SU-DHL-6 (cell line): ENCODE data around the gene PLAC1.

Experiments used
- EZH2phosphoT487 ChIP-seq: fragments of 200-600 bp; sonication (generic), shearing (Covaris generic); conservative IDR thresholded peaks from 2 replicates; pipeline ENCODE4 v1.6.1; 2018; ENCODE audit warnings: mild to moderate bottlenecking, antibody characterized with exemption, low read length, moderate library complexity, mixed read lengths
- TF ChIP-seq, protein P1 (sequence below): fragments of 200-600 bp; sonication (generic); IDR thresholded peaks from one replicate; pipeline ENCODE4 v1.5.1; 2017; ENCODE audit warnings: antibody characterized with exemption, mild to moderate bottlenecking, low read length, moderate library complexity; ENCODE audit not compliant: insufficient read depth, poor library complexity, severe bottlenecking

DNA sequence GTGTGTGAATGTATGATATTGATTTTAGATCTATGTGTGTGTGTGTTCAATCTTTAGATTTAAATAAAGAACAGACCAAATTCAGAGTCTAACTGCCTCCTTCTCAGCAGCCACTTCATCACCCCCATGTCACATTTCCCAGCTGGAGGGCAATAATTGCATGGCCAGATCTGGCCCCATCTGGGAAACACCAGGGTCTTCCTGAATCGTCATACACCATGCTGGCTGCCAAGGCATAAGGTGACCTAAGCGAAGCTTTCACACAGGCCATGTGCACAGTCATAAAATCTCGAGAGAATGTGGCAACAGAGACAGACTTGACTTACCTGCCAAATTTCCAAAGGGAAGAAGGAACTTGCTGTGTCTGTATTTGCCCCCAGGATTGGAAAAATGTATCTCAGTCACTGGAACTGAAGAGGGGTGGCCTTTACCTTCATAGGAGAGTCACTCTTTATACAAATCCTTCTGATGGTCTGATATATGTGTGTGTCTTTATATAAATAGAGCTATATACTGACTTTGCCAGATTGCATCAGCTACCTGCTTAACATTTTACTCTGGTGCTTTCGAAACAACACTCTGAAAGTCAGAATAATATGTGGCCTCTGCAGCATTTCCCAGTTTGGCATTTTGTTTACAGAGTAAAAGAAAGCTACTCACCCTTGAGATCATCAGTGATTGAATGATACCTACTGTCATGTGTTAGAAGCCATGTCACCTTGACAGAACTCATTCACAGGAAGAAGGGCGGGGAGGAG lies at the start of gene PLAC1:
- TF ChIP-seq, protein P1, sequence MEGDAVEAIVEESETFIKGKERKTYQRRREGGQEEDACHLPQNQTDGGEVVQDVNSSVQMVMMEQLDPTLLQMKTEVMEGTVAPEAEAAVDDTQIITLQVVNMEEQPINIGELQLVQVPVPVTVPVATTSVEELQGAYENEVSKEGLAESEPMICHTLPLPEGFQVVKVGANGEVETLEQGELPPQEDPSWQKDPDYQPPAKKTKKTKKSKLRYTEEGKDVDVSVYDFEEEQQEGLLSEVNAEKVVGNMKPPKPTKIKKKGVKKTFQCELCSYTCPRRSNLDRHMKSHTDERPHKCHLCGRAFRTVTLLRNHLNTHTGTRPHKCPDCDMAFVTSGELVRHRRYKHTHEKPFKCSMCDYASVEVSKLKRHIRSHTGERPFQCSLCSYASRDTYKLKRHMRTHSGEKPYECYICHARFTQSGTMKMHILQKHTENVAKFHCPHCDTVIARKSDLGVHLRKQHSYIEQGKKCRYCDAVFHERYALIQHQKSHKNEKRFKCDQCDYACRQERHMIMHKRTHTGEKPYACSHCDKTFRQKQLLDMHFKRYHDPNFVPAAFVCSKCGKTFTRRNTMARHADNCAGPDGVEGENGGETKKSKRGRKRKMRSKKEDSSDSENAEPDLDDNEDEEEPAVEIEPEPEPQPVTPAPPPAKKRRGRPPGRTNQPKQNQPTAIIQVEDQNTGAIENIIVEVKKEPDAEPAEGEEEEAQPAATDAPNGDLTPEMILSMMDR, result no peak
- no peak for TF ChIP-seq EZH2phosphoT487
